GM10248 (cell line): ENCODE measurements around the gene ABR.

Source experiments
- CTCF ChIA-PET: fragments of 300-600 bp; sonication (Branson Sonifier 250); formaldehyde crosslinking; extraction: SDS; loops from one replicate; lab custom pipeline; 2021; ENCODE audit warnings: antibody characterized with exemption; lab: Yijun Ruan, JAX
- POLR2A ChIA-PET: fragments of 350-650 bp; sonication (Branson Sonifier 250); formaldehyde crosslinking; extraction: SDS; loops from one replicate; lab custom pipeline; 2020; ENCODE audit warnings: antibody characterized with exemption; lab: Yijun Ruan, JAX
- DNase-seq: peaks from one replicate; pipeline ENCODE4 v3.0.0; 2012; ENCODE audit errors: extremely low spot score
- TF ChIP-seq, protein P1 (sequence below): IDR thresholded peaks from 2 replicates; pipeline ENCODE4 v1.5.1; 2012; ENCODE audit warnings: mild to moderate bottlenecking, low read depth; ENCODE audit errors: extremely low read depth, missing control alignments, control extremely low read depth

Gene ABR

DNA sequence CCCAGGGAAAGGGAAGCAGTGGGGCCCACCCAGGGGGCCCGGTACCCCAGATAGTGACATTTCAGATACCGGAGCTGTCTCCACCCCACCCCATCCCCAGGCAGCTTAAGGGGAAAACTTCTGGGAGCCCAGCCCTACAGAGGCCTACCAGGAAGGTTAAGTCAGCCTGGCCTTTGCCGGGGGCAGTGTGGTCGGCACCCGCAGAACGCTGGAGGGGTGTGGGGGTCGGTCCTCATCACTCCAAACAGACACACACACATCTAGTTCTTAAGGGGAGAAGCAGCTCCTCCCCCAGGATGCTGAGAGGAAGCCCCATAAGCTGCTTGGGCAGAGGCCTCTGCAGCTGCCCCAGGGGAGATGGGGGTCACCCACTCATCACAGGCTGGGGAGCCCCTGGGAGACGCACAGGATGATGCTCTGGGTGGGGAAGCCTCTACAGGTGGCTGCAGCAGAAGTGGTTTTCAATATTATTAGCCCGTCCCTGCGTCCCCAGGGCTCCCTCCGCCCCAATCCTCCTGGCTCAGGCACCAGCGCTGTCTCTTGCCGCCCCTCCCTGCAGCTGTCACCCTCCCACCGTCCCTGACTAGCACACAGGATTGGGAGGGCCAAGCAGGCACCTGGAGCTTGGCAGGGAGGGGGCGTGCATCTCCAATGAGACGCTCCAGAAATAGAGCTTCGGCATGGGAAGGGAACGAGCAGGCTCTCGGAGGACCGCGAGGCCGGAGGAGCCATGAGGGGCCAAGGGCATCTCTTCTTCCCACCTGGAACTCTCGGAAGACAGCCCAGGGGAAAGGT, 1.4 kb upstream of the ABR start:
- TF ChIP-seq, protein P1, sequence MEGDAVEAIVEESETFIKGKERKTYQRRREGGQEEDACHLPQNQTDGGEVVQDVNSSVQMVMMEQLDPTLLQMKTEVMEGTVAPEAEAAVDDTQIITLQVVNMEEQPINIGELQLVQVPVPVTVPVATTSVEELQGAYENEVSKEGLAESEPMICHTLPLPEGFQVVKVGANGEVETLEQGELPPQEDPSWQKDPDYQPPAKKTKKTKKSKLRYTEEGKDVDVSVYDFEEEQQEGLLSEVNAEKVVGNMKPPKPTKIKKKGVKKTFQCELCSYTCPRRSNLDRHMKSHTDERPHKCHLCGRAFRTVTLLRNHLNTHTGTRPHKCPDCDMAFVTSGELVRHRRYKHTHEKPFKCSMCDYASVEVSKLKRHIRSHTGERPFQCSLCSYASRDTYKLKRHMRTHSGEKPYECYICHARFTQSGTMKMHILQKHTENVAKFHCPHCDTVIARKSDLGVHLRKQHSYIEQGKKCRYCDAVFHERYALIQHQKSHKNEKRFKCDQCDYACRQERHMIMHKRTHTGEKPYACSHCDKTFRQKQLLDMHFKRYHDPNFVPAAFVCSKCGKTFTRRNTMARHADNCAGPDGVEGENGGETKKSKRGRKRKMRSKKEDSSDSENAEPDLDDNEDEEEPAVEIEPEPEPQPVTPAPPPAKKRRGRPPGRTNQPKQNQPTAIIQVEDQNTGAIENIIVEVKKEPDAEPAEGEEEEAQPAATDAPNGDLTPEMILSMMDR: peak; percentile 15
- ChIA-PET POLR2A (interaction anchor here (2.2 kb wide), 1 partner anchor 17 kb away, joined by 9 read pairs; no protein-coding TSS in a partner anchor), CTCF (interaction anchor here (1.1 to 13.1 kb wide), 11 partner anchors 9 to 125 kb away, joined by 3 to 153 read pairs (median 5); no protein-coding TSS in a partner anchor)
- DNase-seq: peak; percentile 86

- POLR2A ChIA-PET: no interaction called here
- CTCF ChIA-PET: interaction anchor here (1.9 kb wide), 1 partner anchor 8 kb away, joined by 7 read pairs; no protein-coding TSS in a partner anchor
- TF ChIP-seq, protein P1: no peak
- no peak for DNase-seq
Observed at GRCh38 chr17:1179112-1179817, 516 bp downstream of the ABR start.

- ChIA-PET CTCF (interaction anchor here (1.6 to 2.4 kb wide), 3 partner anchors 10 to 55 kb away, joined by 5 to 9 read pairs (median 7); no protein-coding TSS in a partner anchor), POLR2A (no interaction called here)
- no peak for DNase-seq
- TF ChIP-seq, protein P1: no peak
Observed at GRCh38 chr17:1177016-1177700, 2.6 kb downstream of the ABR start.

DNA sequence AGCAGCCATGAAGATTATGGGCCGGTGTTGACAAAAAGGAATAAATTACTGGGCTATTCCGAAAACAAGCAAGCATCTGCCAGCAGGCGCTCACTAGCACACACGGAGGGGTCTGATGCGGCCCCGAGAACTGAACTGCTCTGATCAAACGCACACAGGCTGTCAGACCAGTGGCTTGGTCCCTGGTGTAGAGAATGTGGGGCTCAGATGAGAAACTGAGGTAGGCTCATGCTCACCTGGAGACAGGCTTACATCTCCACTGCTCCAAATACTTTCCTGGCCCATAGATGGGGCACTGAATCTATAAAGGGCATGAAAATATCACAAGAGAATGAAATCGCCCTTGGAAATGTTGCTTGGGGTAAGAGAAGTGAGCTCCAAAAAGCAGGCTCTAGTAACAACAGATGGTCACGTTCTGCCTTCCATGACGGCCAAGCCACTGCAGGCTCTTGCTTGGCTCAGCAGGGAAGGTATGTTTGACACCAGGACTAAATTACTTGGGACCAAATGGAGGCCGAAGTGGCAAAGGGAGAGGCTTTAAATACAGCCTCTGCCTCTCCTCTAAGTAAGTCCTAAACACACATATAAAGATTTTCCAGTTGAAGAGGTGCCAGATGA, 5.4 kb downstream of the ABR start:
- ChIA-PET CTCF (interaction anchor here (1.4 to 5.6 kb wide), 2 partner anchors 13 to 53 kb away, joined by 4 to 21 read pairs; no protein-coding TSS in a partner anchor), POLR2A (no interaction called here)
- no peak for DNase-seq
- TF ChIP-seq, protein P1: no peak

DNA sequence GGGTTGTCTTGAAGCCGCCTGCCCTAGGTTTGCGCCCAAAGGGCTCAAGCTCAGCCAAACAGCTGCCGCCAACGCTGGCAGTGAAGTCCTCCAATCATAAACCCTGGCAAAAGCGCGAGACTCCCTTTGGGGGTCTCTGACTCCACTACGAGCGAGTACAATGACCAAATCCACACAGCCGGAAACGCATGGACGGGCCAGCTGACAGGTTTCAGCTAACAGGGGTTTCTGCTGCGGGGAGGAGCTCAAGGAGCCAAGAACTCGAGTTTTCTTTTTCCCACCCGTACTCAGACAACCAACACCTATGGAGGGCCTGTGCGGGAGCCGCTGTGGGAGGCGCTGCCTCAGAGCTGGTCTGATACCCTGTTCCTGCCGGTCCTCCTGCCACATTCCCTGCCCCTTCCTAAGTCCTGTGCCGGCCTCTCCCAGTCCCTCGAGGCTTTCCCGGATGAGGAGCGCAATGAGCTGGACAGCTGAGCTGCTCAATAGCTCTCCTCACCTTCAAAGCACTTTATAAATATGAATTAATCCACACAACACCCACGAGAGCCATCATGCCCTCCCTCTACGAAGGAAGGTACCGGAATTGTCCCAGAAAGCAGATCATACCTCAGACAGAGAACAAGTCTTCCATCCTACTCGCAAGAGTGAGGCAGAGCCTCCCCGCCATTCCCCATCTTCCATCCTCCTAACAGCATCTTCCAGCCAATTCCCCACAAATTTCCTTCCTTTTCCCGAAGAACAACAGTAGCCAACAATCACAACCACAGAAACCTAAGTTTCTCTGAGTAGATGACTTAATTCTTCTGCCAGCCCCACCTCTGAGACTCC, 6.1 kb downstream of the ABR start:
- TF ChIP-seq, protein P1: no peak
- POLR2A ChIA-PET: interaction anchor here (0.6 kb wide), 1 partner anchor 490 kb away, joined by 19 read pairs; no protein-coding TSS in a partner anchor
- CTCF ChIA-PET: interaction anchor here (1.4 to 5.6 kb wide), 2 partner anchors 13 to 52 kb away, joined by 4 to 21 read pairs; no protein-coding TSS in a partner anchor
- DNase-seq: no peak
